ENCODE results near the gene DUSP7.
A peak's percentile ranks its signal among the peaks of the same experiment; 100 is the strongest.

Gene DUSP7

DNA sequence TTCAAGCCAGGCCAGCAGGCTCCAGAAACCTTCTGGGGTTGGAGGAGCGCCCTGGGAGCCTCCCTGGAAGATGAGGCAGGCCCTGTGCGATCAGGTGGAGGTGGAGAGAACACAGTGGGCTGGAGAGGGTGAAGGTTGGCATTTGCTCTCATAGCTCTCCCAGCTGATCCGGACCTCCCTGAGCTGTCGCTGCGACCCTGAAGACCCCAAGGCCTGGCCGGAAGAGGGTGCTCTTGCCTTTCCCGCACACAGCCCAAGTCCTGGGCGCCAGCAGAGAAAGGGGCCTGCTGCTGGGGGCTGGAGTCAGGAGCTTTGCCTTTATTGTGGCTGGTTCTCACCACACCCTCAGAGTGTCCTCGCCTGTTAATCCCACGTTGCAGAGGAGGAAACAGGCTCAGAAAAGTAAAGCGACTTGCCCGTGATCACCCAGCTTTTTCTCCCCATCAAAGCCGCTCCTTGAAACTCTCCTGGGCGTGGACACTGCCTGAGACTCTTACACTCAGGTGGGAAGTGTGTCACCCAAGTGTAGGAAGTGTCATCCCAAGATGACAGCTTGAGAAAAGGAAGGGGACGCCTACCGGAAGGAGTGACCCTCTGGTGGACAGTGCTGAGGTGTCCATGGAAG, 52.1 kb downstream of the DUSP7 start:
- DNase-seq, result no peak

DNA sequence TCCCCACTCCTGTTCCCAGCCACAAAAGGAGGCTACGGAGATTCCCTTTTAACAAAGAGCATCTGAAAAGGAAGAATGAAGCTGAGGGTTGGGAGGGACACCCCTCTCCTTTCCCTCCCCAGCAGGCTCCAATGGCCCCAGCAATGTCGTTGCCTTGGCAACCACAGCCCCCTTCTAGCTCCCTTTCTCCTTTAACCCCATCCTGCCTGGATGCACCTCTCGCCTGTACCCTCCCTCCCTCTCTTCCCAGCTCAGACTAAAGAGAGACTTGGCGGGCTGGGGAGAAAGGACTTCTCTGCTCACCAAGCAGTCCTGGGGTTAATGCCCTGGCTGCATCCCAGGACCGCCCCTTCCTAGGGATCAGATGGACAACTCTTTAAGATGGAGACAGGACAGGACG, 53.6 kb downstream of the DUSP7 start:
- no peak for DNase-seq

DNA sequence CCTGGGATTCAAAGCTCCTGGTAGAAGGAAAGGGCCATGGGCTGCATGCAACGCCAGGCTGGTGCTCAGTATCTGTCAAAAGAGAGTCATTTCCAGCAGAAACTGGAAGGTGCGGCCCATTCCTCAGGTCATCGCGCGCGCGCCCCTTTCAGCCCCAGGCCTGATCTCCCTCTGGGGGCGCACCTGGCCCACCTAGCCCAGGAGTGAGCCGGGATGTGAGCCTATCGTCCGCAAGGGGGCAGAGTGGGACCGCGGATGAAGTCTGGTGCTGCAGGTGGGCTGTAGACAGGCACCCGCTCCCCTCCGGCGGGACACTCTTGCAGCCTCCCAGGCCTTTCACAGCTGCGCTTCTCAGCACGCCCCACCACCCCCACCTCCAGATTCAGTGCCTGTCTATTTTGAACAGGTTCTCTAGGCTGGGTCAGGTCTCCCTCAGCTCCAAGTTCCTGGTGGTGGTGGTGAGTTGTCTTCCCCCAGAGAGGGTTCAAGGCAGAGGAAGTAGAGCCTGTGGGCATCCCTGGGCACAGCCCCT, 54.9 kb downstream of the DUSP7 start:
- DNase-seq, result peak; percentile 69

DNA sequence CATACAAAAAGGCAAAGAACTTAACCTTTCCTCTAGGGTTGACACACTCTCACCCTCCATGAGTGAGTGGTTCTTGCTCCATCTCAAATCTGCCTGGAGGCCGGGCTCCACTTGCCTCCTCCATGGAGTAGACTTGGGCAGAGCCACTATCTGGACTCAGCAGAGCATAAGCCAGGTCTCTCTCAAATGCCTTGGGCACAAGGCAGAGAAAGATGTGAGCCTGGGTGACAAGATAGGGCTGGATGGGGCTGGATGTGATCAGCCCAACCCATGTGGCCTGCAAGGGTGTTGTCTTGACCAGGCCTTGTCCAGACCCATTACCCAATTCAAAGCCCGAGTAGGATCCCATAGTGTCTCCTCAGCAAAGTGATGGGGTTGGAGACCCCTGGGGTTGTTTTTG, 56.5 kb downstream of the DUSP7 start:
- no peak for DNase-seq

Data from NCI-H1436 (cell line).